K562 (cell line): Measurements from ENCODE around the gene MLXIPL. TPM values are rescaled to one million over a fixed set of nuclear protein-coding genes. Genes with fewer than 3 reads are reported as not detected.

Experiments used
- CAMTA2 ChIP-seq: fragments of 250-450 bp; sonication (Bioruptor Pico); conservative IDR thresholded peaks from 2 replicates; pipeline ENCODE4 v1.5.1; 2022
- DNMT1 ChIP-seq: fragments of 450-650 bp; IDR thresholded peaks from 2 replicates; pipeline ENCODE4 v1.6.1; 2016; ENCODE audit warnings: antibody characterized with exemption, mild to moderate bottlenecking
- FOS ChIP-seq: IDR thresholded peaks from 3 replicates; pipeline ENCODE4 v1.6.1; 2011; ENCODE audit not compliant: insufficient read length; ENCODE audit errors: extremely low read depth
- GATAD2A ChIP-seq: fragments of 450-650 bp; IDR thresholded peaks from 2 replicates; pipeline ENCODE4 v1.6.1; 2017
- HNRNPUL1 ChIP-seq: fragments of 200-400 bp; formaldehyde crosslinking; IDR thresholded peaks from 2 replicates; pipeline ENCODE4 v1.6.1; 2017; ENCODE audit warnings: low read length
- NCOA1 ChIP-seq: fragments of 450-650 bp; IDR thresholded peaks from 2 replicates; pipeline ENCODE4 v1.6.1; 2016; ENCODE audit warnings: low read depth
- NFIX ChIP-seq: fragments of 250-450 bp; sonication (Bioruptor Pico); IDR thresholded peaks from 2 replicates; pipeline ENCODE4 v1.4.0; 2020; ENCODE audit warnings: low read depth, mild to moderate bottlenecking, moderate library complexity
- POLR2AphosphoS5 ChIP-seq: IDR thresholded peaks from 2 replicates; pipeline ENCODE4 v1.6.1; 2011; ENCODE audit warnings: mild to moderate bottlenecking, low read depth, low read length, moderate library complexity; ENCODE audit not compliant: control insufficient read depth, insufficient read depth
- POLR2B ChIP-seq: fragments of 450-650 bp; IDR thresholded peaks from 2 replicates; pipeline ENCODE4 v1.6.1; 2018; ENCODE audit warnings: low read depth; ENCODE audit not compliant: partially characterized antibody
- TOE1 ChIP-seq, 2 experiments: fragments of 450-650 bp in 1 of 2; sonication (generic) in 1 of 2; formaldehyde crosslinking in 1 of 2; IDR thresholded peaks; 2 replicates each; pipeline versions ENCODE4 v1.7.1 to v1.8.0; 2016 to 2022; ENCODE audit warnings: borderline replicate concordance in 2 of 2, mild to moderate bottlenecking in 2 of 2, antibody characterized with exemption in 1 of 2, inconsistent platforms in 1 of 2, low read depth in 1 of 2, missing genetic modification reagents in 1 of 2, moderate library complexity in 1 of 2
- ZKSCAN3 ChIP-seq: fragments of 250-450 bp; sonication (Bioruptor Pico); IDR thresholded peaks from 2 replicates; pipeline ENCODE4 v1.4.0; 2020
- ZKSCAN8 ChIP-seq: fragments of 200-800 bp; sonication (Bioruptor generic); IDR thresholded peaks from 2 replicates; pipeline ENCODE4 v1.6.1; 2016; ENCODE audit warnings: missing genetic modification characterization, missing compliant biosample characterization
- ZNF143 ChIP-seq: sonication (generic); formaldehyde crosslinking; IDR thresholded peaks from 2 replicates; pipeline ENCODE4 v1.9.0; 2022; ENCODE audit warnings: mild to moderate bottlenecking, missing genetic modification reagents
- polyA plus RNA-seq, 8 experiments: library from polyadenylated mRNA; depleted of rRNA in 4 of 8; stranded (reverse) in 5 of 8; unstranded in 3 of 8; fragments of >200 nt; fragmentation: Nextera tagmentation in 2 of 8; fragmentation: Illumina TruSeq in 1 of 8; extraction: Ambion mirVana in 2 of 8; extraction: Trizol in 1 of 8; gene quantifications; 2 replicates each; pipeline versions ENCODE4 v1.2.1 to v1.2.3, GENCODE V29; 2011 to 2014; ENCODE audit warnings: inconsistent platforms in 1 of 8, missing spikeins in 1 of 8
- total RNA-seq, 7 experiments: library from RNA; depleted of rRNA in 6 of 7; stranded (reverse); fragments of >200 nt in 6 of 7; fragmentation: Illumina TruSeq in 2 of 7; extraction: Trizol in 2 of 7; gene quantifications; 2 replicates each; pipeline versions ENCODE4 v1.2.1 to v1.2.3, GENCODE V29; 2011 to 2021; ENCODE audit warnings: low replicate concordance in 1 of 7
- TF ChIP-seq, protein P1 (sequence below): sonication (generic); IDR thresholded peaks from 2 replicates; pipeline ENCODE4 v1.6.1; 2016
- TF ChIP-seq, protein P2 (sequence below): fragments of 250-450 bp; sonication (Bioruptor Pico); IDR thresholded peaks from 2 replicates; pipeline ENCODE4 v1.5.0; 2021
- TF ChIP-seq, protein P3 (sequence below): fragments of 250-450 bp; sonication (Bioruptor Pico); IDR thresholded peaks from 2 replicates; pipeline ENCODE4 v1.8.0; 2021; ENCODE audit warnings: moderate library complexity, mild to moderate bottlenecking, inconsistent platforms
- TF ChIP-seq, protein P4 (sequence below): sonication (generic); formaldehyde crosslinking; IDR thresholded peaks from 2 replicates; pipeline ENCODE4 v1.8.0; 2022; ENCODE audit warnings: mild to moderate bottlenecking, missing genetic modification reagents
- TF ChIP-seq, protein P5 (sequence below): sonication (generic); formaldehyde crosslinking; IDR thresholded peaks from 2 replicates; pipeline ENCODE4 v1.4.0; 2020; ENCODE audit warnings: mild to moderate bottlenecking, missing genetic modification reagents
- TF ChIP-seq, protein P6 (sequence below), 3 experiments: fragments of 200-800 bp in 1 of 3; sonication (Bioruptor generic) in 1 of 3; sonication (generic) in 1 of 3; formaldehyde crosslinking in 1 of 3; IDR thresholded peaks; 2 replicates each; pipeline versions ENCODE4 v1.6.1 to v1.8.0; 2016 to 2022; ENCODE audit warnings: mild to moderate bottlenecking in 2 of 3, missing compliant biosample characterization in 2 of 3, missing genetic modification characterization in 2 of 3, missing genetic modification reagents in 1 of 3

MLXIPL gene
- total and polyA plus RNA-seq, 9 of the 15 experiments (the other 6 are each of a cell fraction or from before 2014, with no cell fraction given), result 0.11 to 18.4 (median 1.4) TPM

DNA sequence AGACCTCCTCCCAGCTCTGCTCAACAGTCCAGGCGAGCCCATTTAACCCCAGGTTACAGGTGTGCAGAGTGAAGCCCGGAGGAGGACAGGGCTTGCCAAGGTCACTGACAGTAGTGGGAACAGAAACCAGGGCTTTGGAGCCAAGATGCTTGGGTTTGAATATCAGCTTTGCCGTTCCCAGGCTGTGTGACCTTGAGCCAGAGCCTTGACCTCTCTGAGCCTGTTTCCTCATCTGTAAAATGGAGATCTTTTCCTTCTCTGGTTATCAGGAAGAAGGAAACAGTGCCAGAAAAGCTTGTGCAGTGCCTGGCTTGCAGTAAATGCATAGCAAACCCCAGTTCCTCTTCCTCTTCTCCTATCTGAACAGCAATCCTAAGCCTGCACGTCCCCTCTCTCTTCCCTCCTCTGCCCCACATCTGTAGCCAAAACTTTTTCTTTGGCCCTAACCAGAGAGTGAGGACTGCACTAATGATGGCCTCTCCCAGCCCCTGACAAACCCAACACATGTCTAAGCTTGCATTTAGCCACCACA is 21.4 kb upstream of the MLXIPL start (continued):
- TF ChIP-seq NFIX (CRISPR knock-in tag) (no peak), GATAD2A (no peak), ZKSCAN8 (CRISPR knock-in tag) (no peak), HNRNPUL1 (no peak), POLR2AphosphoS5 (no peak), POLR2B (no peak), TOE1 (IDR thresholded peaks at IDR 0.05; ENCODE audit: borderline replicate concordance) (no peak), TOE1 (CRISPR knock-in tag; IDR thresholded peaks at IDR 0.05; ENCODE audit: borderline replicate concordance, low read depth) (no peak), NCOA1 (no peak), ZNF143 (CRISPR knock-in tag) (no peak), CAMTA2 (CRISPR knock-in tag) (no peak), DNMT1 (no peak), FOS (no peak), ZKSCAN3 (CRISPR knock-in tag) (no peak)
- TF ChIP-seq, protein P1, sequence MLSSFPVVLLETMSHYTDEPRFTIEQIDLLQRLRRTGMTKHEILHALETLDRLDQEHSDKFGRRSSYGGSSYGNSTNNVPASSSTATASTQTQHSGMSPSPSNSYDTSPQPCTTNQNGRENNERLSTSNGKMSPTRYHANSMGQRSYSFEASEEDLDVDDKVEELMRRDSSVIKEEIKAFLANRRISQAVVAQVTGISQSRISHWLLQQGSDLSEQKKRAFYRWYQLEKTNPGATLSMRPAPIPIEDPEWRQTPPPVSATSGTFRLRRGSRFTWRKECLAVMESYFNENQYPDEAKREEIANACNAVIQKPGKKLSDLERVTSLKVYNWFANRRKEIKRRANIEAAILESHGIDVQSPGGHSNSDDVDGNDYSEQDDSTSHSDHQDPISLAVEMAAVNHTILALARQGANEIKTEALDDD, result no peak
- TF ChIP-seq, protein P2, sequence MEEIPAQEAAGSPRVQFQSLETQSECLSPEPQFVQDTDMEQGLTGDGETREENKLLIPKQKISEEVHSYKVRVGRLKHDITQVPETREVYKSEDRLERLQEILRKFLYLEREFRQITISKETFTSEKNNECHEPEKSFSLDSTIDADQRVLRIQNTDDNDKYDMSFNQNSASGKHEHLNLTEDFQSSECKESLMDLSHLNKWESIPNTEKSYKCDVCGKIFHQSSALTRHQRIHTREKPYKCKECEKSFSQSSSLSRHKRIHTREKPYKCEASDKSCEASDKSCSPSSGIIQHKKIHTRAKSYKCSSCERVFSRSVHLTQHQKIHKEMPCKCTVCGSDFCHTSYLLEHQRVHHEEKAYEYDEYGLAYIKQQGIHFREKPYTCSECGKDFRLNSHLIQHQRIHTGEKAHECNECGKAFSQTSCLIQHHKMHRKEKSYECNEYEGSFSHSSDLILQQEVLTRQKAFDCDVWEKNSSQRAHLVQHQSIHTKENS, result no peak
- TF ChIP-seq, protein P3, sequence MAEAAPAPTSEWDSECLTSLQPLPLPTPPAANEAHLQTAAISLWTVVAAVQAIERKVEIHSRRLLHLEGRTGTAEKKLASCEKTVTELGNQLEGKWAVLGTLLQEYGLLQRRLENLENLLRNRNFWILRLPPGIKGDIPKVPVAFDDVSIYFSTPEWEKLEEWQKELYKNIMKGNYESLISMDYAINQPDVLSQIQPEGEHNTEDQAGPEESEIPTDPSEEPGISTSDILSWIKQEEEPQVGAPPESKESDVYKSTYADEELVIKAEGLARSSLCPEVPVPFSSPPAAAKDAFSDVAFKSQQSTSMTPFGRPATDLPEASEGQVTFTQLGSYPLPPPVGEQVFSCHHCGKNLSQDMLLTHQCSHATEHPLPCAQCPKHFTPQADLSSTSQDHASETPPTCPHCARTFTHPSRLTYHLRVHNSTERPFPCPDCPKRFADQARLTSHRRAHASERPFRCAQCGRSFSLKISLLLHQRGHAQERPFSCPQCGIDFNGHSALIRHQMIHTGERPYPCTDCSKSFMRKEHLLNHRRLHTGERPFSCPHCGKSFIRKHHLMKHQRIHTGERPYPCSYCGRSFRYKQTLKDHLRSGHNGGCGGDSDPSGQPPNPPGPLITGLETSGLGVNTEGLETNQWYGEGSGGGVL (CRISPR knock-in tag), result no peak
- TF ChIP-seq, protein P4, sequence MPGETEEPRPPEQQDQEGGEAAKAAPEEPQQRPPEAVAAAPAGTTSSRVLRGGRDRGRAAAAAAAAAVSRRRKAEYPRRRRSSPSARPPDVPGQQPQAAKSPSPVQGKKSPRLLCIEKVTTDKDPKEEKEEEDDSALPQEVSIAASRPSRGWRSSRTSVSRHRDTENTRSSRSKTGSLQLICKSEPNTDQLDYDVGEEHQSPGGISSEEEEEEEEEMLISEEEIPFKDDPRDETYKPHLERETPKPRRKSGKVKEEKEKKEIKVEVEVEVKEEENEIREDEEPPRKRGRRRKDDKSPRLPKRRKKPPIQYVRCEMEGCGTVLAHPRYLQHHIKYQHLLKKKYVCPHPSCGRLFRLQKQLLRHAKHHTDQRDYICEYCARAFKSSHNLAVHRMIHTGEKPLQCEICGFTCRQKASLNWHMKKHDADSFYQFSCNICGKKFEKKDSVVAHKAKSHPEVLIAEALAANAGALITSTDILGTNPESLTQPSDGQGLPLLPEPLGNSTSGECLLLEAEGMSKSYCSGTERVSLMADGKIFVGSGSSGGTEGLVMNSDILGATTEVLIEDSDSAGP, result no peak
- TF ChIP-seq, protein P5, sequence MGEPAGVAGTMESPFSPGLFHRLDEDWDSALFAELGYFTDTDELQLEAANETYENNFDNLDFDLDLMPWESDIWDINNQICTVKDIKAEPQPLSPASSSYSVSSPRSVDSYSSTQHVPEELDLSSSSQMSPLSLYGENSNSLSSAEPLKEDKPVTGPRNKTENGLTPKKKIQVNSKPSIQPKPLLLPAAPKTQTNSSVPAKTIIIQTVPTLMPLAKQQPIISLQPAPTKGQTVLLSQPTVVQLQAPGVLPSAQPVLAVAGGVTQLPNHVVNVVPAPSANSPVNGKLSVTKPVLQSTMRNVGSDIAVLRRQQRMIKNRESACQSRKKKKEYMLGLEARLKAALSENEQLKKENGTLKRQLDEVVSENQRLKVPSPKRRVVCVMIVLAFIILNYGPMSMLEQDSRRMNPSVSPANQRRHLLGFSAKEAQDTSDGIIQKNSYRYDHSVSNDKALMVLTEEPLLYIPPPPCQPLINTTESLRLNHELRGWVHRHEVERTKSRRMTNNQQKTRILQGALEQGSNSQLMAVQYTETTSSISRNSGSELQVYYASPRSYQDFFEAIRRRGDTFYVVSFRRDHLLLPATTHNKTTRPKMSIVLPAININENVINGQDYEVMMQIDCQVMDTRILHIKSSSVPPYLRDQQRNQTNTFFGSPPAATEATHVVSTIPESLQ (CRISPR knock-in tag), result no peak
- TF ChIP-seq, protein P6, sequence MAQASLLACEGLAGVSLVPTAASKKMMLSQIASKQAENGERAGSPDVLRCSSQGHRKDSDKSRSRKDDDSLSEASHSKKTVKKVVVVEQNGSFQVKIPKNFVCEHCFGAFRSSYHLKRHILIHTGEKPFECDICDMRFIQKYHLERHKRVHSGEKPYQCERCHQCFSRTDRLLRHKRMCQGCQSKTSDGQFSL (CRISPR knock-in tag; IDR thresholded peaks at IDR 0.05), result no peak
- TF ChIP-seq, protein P6 (tag; IDR thresholded peaks at IDR 0.05), result no peak
